Measurements from ENCODE around the gene TOMM40. TPM values are rescaled to one million over a fixed set of nuclear protein-coding genes. Genes with fewer than 3 reads are reported as not detected.
A peak's percentile ranks its signal among the peaks of the same experiment; 100 is the strongest.
"Not testable (repeated sequence)": the region's sequence is repeated elsewhere in the genome, so short reads cannot be mapped to it uniquely, and the experiment has no call there.

TOMM40 gene
- total and polyA plus RNA-seq, 2 experiments from 2014 or later = 119 to 172 TPM

- no peak for DNase-seq (ENCODE audit: low read depth in 1 of 2, low spot score in 1 of 2)
- peaks cover 5% of the 10 kb centered on the region for H3K36me3 ChIP-seq
- no peaks in the 10 kb centered on the region for H3K9me3 ChIP-seq (ENCODE audit: low read depth)
- no peaks in the 10 kb centered on the region for H3K4me1 ChIP-seq (ENCODE audit: low read depth)
- H3K27me3 ChIP-seq = no peaks in the 10 kb centered on the region
- TF ChIP-seq CTCF (IDR thresholded peaks at IDR 0.05; ENCODE audit: low read depth, low read length) = no peak
- no peak overlapping the region for H3K27ac ChIP-seq
- no peak overlapping the region for H3K4me3 ChIP-seq
These were observed 35.4 kb upstream of the TOMM40 start for GRCh38 chr19:44855606-44856005.

DNA sequence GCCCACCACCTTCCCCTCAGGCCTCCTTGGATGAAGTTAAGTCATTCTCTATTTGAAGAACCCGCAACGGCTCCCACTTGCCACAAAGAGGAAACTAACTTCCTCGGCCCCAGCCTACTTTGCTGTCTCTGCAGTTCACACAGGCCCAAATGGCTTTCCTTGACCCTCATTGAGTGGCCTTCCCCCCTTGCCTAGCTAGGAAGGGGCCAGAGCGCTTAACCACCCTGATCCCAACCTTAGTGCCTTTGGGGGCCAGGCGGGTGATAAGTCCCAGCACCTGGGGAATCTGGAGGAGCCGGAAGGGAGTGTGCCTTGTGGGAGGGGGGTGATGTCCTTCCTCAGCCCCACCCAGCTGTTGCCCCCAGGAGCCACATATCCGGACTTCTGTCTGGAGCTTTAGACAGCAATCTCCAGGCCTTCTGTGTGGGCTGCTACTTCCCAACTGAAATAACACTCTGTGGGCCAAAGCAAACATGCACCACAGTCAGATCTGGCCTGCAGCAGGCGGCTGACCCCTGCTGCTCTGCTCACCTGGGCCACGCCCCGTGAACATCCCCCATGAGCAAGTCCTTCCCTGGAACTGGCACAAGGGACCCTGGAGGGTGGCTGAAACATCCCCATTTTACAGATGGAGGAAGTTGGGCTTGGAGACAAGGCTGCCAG, 34.5 kb upstream of the TOMM40 start:
- TF ChIP-seq CTCF (IDR thresholded peaks at IDR 0.05; ENCODE audit: low read depth, low read length) = no peak
- no peak for DNase-seq (ENCODE audit: low read depth in 1 of 2, low spot score in 1 of 2)
- H3K4me3 ChIP-seq = no peak overlapping the region
- H3K4me1 ChIP-seq (ENCODE audit: low read depth) = no peaks in the 10 kb centered on the region
- peak overlapping the region; percentile 68 for H3K27ac ChIP-seq
- peaks cover 5% of the 10 kb centered on the region for H3K36me3 ChIP-seq
- no peaks in the 10 kb centered on the region for H3K9me3 ChIP-seq (ENCODE audit: low read depth)
- no peaks in the 10 kb centered on the region for H3K27me3 ChIP-seq

DNA sequence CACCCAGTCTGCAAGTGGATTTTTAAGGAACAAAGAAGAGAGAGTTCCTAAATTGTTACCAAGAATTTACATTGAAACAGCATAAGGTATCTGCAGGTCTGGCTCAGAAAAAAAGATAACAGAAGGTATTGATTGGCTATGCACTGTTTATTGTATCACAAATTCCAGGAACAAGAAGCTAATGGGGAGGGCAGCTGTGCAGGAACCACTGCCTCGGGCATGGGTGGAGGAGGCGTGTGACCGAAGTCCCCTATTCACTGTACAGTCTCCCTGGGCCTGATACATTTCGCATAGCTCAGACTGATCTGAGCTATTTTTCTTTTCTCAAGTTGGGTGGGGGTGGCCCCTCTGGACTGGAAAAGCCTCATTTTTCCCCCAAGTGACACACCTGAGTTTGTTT, 33.2 kb upstream of the TOMM40 start:
- no peak for DNase-seq (ENCODE audit: low read depth in 1 of 2, low spot score in 1 of 2)
- H3K4me1 ChIP-seq (ENCODE audit: low read depth) = no peaks in the 10 kb centered on the region
- no peak for TF ChIP-seq CTCF (IDR thresholded peaks at IDR 0.05; ENCODE audit: low read depth, low read length)
- no peak overlapping the region for H3K4me3 ChIP-seq
- no peaks in the 10 kb centered on the region for H3K9me3 ChIP-seq (ENCODE audit: low read depth)
- H3K36me3 ChIP-seq = peaks cover 5% of the 10 kb centered on the region
- no peaks in the 10 kb centered on the region for H3K27me3 ChIP-seq
- no peak overlapping the region for H3K27ac ChIP-seq

- H3K27me3 ChIP-seq; H3K27ac ChIP-seq; DNase-seq (ENCODE audit: low read depth in 1 of 2, low spot score in 1 of 2); H3K4me1 ChIP-seq (ENCODE audit: low read depth); H3K9me3 ChIP-seq (ENCODE audit: low read depth); H3K4me3 ChIP-seq: not testable (repeated sequence)
- H3K36me3 ChIP-seq = peaks cover 12% of the 10 kb centered on the region
These were observed 29.5 kb upstream of the TOMM40 start for GRCh38 chr19:44861576-44861975.

GRCh38 chr19:44863990-44864389, 27.1 kb upstream of the TOMM40 start:
- Histone ChIP-seq H3K4me3 (no peak overlapping the region), H3K36me3 (peaks cover 14% of the 10 kb centered on the region), H3K9me3 (ENCODE audit: low read depth) (no peaks in the 10 kb centered on the region), H3K4me1 (ENCODE audit: low read depth) (no peaks in the 10 kb centered on the region), H3K27ac (no peak overlapping the region), H3K27me3 (no peaks in the 10 kb centered on the region)
- DNase-seq (ENCODE audit: low read depth in 1 of 2, low spot score in 1 of 2) = no peak
- TF ChIP-seq CTCF (IDR thresholded peaks at IDR 0.05; ENCODE audit: low read depth, low read length) = no peak

DNA sequence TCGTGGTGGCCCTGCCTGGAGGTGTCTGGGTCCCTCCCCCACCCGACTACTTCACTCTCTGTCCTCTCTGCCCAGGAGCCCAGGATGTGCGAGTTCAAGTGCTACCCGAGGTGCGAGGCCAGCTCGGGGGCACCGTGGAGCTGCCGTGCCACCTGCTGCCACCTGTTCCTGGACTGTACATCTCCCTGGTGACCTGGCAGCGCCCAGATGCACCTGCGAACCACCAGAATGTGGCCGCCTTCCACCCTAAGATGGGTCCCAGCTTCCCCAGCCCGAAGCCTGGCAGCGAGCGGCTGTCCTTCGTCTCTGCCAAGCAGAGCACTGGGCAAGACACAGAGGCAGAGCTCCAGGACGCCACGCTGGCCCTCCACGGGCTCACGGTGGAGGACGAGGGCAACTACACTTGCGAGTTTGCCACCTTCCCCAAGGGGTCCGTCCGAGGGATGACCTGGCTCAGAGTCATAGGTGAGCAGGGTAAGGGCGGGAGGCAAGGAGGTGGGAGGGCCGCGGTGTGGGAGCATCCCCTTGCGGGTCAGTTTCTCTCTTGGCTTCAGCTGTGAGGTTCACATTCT, 25.8 kb upstream of the TOMM40 start:
- TF ChIP-seq CTCF (IDR thresholded peaks at IDR 0.05; ENCODE audit: low read depth, low read length) = no peak
- no peaks in the 10 kb centered on the region for H3K9me3 ChIP-seq (ENCODE audit: low read depth)
- H3K36me3 ChIP-seq = peaks cover 14% of the 10 kb centered on the region
- no peak for DNase-seq (ENCODE audit: low read depth in 1 of 2, low spot score in 1 of 2)
- H3K27me3 ChIP-seq = no peaks in the 10 kb centered on the region
- no peak overlapping the region for H3K27ac ChIP-seq
- no peaks in the 10 kb centered on the region for H3K4me1 ChIP-seq (ENCODE audit: low read depth)
- no peak overlapping the region for H3K4me3 ChIP-seq
